ENCODE measurements around the gene MANBA.
"Not testable (repeated sequence)": the region's sequence is repeated elsewhere in the genome, so short reads cannot be mapped to it uniquely, and the experiment has no call there.

Gene MANBA

DNA sequence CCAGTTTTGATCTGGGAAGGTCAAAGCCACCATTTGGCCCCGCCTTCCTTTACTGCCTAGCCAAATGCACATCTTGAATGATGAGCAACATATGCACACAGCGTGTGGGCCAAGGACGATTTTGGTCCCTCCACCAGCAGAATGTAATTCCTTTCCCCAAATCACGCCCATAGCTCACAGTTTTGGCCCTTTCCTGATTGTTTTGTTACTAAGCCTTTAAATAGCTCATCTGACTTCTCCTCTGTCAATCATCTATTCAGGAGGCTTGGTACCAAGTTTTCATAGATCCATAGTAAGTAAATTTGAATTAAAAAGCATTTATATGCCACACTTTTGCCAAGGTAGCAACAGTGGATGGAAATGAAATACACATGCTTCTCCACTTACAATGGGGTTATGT lies 136.3 kb downstream of the MANBA start:
- in situ Hi-C loops (cut with HindIII; ENCODE audit: low sequenced_read_pairs) = loop anchor here (5.0 kb wide), 4 partner anchors 63 to 468 kb away; no protein-coding TSS in a partner anchor
- DNase-seq (ENCODE audit: low read depth) = no peak
- TF ChIP-seq, protein P1, sequence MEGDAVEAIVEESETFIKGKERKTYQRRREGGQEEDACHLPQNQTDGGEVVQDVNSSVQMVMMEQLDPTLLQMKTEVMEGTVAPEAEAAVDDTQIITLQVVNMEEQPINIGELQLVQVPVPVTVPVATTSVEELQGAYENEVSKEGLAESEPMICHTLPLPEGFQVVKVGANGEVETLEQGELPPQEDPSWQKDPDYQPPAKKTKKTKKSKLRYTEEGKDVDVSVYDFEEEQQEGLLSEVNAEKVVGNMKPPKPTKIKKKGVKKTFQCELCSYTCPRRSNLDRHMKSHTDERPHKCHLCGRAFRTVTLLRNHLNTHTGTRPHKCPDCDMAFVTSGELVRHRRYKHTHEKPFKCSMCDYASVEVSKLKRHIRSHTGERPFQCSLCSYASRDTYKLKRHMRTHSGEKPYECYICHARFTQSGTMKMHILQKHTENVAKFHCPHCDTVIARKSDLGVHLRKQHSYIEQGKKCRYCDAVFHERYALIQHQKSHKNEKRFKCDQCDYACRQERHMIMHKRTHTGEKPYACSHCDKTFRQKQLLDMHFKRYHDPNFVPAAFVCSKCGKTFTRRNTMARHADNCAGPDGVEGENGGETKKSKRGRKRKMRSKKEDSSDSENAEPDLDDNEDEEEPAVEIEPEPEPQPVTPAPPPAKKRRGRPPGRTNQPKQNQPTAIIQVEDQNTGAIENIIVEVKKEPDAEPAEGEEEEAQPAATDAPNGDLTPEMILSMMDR (IDR thresholded peaks at IDR 0.05; ENCODE audit: low read depth, low read length, missing control alignments) = no peak
- no peak overlapping the region for H3K4me3 ChIP-seq (ENCODE audit: low read depth, low read length)

GRCh38 chr4:102623622-102624021 lies 137.1 kb downstream of the MANBA start:
- H3K4me3 ChIP-seq (ENCODE audit: low read depth, low read length) = no peak overlapping the region
- TF ChIP-seq, protein P1 (IDR thresholded peaks at IDR 0.05; ENCODE audit: low read depth, low read length, missing control alignments) = peak; percentile 37
- peak; percentile 80 for DNase-seq (ENCODE audit: low read depth)
- in situ Hi-C loops (cut with HindIII; ENCODE audit: low sequenced_read_pairs) = loop anchor here (5.0 kb wide), 4 partner anchors 64 to 469 kb away; no protein-coding TSS in a partner anchor

DNA sequence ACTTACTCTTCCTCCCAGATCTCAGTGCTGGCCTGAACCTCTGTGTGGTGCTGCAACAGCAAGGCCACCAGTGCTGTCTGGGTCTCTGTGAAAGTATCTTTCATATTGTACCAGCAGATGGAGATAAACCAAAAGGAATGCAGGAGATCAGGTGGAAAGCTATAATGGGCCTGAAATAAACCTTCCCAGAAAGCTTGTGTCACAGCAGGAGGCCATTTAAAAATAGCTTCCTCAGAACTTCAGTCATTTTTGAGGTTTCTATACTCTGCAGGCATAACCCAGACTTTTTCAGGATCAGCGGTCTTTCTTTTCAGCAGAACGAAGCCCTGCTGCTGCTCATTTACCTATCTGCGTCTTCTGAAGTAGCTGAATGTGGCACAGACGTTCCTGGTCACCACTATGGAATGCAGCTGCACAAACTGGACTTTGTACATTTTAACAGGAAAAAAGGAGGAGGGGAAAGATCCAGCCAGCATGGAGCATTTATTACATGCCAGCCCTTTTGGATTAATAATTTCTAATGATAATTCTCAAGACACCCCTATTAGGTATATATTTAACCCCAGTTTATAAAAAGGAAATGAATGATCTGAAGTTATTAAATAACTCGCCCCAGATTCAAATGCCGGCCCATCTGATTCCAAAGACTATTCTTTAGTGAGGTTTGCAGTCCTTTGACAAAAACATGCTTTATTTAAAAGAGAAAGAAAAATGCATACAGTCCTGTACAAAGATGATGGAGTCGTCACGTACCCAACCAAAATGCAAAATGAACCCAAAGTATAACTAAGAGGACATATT lies 139.9 kb downstream of the MANBA start:
- no peak overlapping the region for H3K4me3 ChIP-seq (ENCODE audit: low read depth, low read length)
- peak; percentile 99 for DNase-seq (ENCODE audit: low read depth)
- TF ChIP-seq, protein P1 (IDR thresholded peaks at IDR 0.05; ENCODE audit: low read depth, low read length, missing control alignments) = peak; percentile 79
- in situ Hi-C loops (cut with HindIII; ENCODE audit: low sequenced_read_pairs) = loop anchor here (5.0 kb wide), 4 partner anchors 66 to 471 kb away; no protein-coding TSS in a partner anchor

GRCh38 chr4:102619776-102620631 lies 140.8 kb downstream of the MANBA start:
- H3K4me3 ChIP-seq (ENCODE audit: low read depth, low read length); DNase-seq (ENCODE audit: low read depth): not testable (repeated sequence)
- in situ Hi-C loops (cut with HindIII; ENCODE audit: low sequenced_read_pairs) = loop anchor here (5.0 kb wide), 4 partner anchors 67 to 472 kb away; no protein-coding TSS in a partner anchor

- H3K4me3 ChIP-seq (ENCODE audit: low read depth, low read length); DNase-seq (ENCODE audit: low read depth); in situ Hi-C loops (cut with HindIII; ENCODE audit: low sequenced_read_pairs): not testable (repeated sequence)
Observed at GRCh38 chr4:102619021-102619420, 141.7 kb downstream of the MANBA start.

GRCh38 chr4:102616636-102617035 lies 144.1 kb downstream of the MANBA start:
- H3K4me3 ChIP-seq (ENCODE audit: low read depth, low read length) = no peak overlapping the region
- TF ChIP-seq, protein P1 (IDR thresholded peaks at IDR 0.05; ENCODE audit: low read depth, low read length, missing control alignments) = no peak
- in situ Hi-C loops (cut with HindIII; ENCODE audit: low sequenced_read_pairs) = no loop called here
- DNase-seq (ENCODE audit: low read depth) = no peak

DNA sequence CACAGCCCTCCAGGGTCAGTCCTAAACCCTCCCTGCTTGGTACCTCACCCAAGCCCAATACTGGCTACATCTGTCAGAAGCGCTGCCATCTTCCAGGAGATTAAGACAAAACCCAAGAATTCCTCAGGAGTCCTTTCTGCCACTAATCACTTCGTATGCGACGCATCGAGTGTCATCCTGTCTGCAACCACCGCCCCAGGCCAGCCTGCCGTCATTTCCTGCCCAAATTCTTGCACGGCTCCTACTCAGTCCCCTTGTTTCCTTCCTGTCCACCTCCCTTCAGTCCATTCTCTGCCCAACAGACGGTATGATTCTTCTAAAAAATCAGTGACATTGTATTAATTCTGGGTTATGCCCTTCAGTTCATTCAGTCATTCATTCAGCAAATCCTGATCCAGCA lies 146.0 kb downstream of the MANBA start:
- H3K4me3 ChIP-seq (ENCODE audit: low read depth, low read length) = no peak overlapping the region
- in situ Hi-C loops (cut with HindIII; ENCODE audit: low sequenced_read_pairs) = no loop called here
- DNase-seq (ENCODE audit: low read depth) = no peak
- TF ChIP-seq, protein P1 (IDR thresholded peaks at IDR 0.05; ENCODE audit: low read depth, low read length, missing control alignments) = no peak
